Gastrocnemius medialis (tissue), 4 donors: ENCODE measurements around the gene FRMD5.

Experiments used
- CTCF ChIP-seq, 5 experiments: fragments of 450-650 bp in 3 of 5; fragments of 200-600 bp in 2 of 5; sonication (generic) in 2 of 5; IDR thresholded peaks in 4 of 5; conservative IDR thresholded peaks in 1 of 5; 1 replicate in 4 of 5; 2 replicates in 1 of 5; pipeline ENCODE4 v1.5.1; 2016 to 2019; ENCODE audit warnings: antibody characterized with exemption in 5 of 5, mild to moderate bottlenecking in 3 of 5, moderate library complexity in 3 of 5
- POLR2A ChIP-seq, 2 donors: fragments of 450-650 bp; IDR thresholded peaks; one replicate each; pipeline ENCODE4 v1.6.1; 2017; ENCODE audit warnings: antibody characterized with exemption in 2 of 2, mild to moderate bottlenecking in 2 of 2, moderate library complexity in 2 of 2

- TF ChIP-seq CTCF (IDR thresholded peaks at IDR 0.05 in 4 of 5, conservative IDR thresholded peaks at IDR 0.05 in 1 of 5), result no peak
- TF ChIP-seq POLR2A (IDR thresholded peaks at IDR 0.05), result no peak
Observed at GRCh38 chr15:44160796-44161195, 34.3 kb downstream of the FRMD5 start.
